Activated effector memory CD4-positive, alpha-beta T cell treated with anti-CD3 and anti-CD28 coated beads, Interleukin-2, amount 50 U/mL, for 16 hours (primary cell): ENCODE results near the gene CRYGA.
"Not testable (repeated sequence)": the region's sequence is repeated elsewhere in the genome, so short reads cannot be mapped to it uniquely, and the experiment has no call there.

Experiments
- DNase-seq: peaks from one replicate; pipeline ENCODE4 v3.0.0-alpha.2; 2020

CRYGA gene

GRCh38 chr2:208122248-208122647 lies 41.1 kb downstream of the CRYGA start:
- no peak for DNase-seq

GRCh38 chr2:208118918-208119317 lies 44.5 kb downstream of the CRYGA start:
- no peak for DNase-seq

GRCh38 chr2:208117390-208117789 lies 46.0 kb downstream of the CRYGA start:
- DNase-seq = not testable (repeated sequence)

GRCh38 chr2:208112969-208113368 lies 50.4 kb downstream of the CRYGA start:
- no peak for DNase-seq

GRCh38 chr2:208112273-208112745 lies 51.1 kb downstream of the CRYGA start:
- DNase-seq = not testable (repeated sequence)
